Right lobe of liver (tissue), 6 donors: Measurements from ENCODE around the gene PCK2. TPM values are rescaled to one million over a fixed set of nuclear protein-coding genes. Genes with fewer than 3 reads are reported as not detected.
"Not testable (repeated sequence)": the region's sequence is repeated elsewhere in the genome, so short reads cannot be mapped to it uniquely, and the experiment has no call there.

Source experiments
- ATAC-seq, 4 donors: fragments of 200-7000 bp; cut with Tn5 transposase; one replicate each; pipeline ENCODE4 v1.9.1; 2020; ENCODE audit warnings: mild to moderate bottlenecking in 4 of 4, moderate library complexity in 4 of 4
- DNase-seq, 3 donors: peaks; one replicate each; pipeline ENCODE4 v3.0.0-alpha.2; 2020
- H3K27ac ChIP-seq, 3 donors: fragments of 200-600 bp; one replicate each; pipeline ENCODE4 v1.8.0; 2022
- H3K27me3 ChIP-seq, 2 donors: fragments of 200-600 bp; one replicate each; pipeline ENCODE4 v1.8.0; 2022
- H3K36me3 ChIP-seq, 4 donors: fragments of 200-600 bp; sonication (generic) in 1 of 4; one replicate each; pipeline versions ENCODE4 v1.5.1 to v1.8.0; 2017 to 2022; ENCODE audit warnings: control low read depth in 1 of 4
- H3K4me1 ChIP-seq, 4 donors: fragments of 200-600 bp; sonication (generic) in 1 of 4; one replicate each; pipeline versions ENCODE4 v1.5.1 to v1.8.0; 2017 to 2022; ENCODE audit warnings: control low read depth in 1 of 4
- H3K4me3 ChIP-seq, 3 donors: fragments of 200-600 bp; one replicate each; pipeline ENCODE4 v1.8.0; 2022
- H3K9me3 ChIP-seq, 4 donors: fragments of 200-600 bp; sonication (generic) in 1 of 4; one replicate each; pipeline versions ENCODE4 v1.5.1 to v1.8.0; 2017 to 2022; ENCODE audit warnings: control low read depth in 1 of 4
- CTCF ChIP-seq, 4 donors: fragments of 200-600 bp in 3 of 4; fragments of 450-650 bp in 1 of 4; IDR thresholded peaks; one replicate each; pipeline versions ENCODE4 v1.5.1 to v1.8.0; 2016 to 2022; ENCODE audit warnings: antibody characterized with exemption in 4 of 4, mild to moderate bottlenecking in 2 of 4
- POLR2A ChIP-seq: fragments of 450-650 bp; IDR thresholded peaks from one replicate; pipeline ENCODE4 v1.6.1; 2017; ENCODE audit warnings: antibody characterized with exemption, mild to moderate bottlenecking
- WGBS: methylation state at CpG from one replicate; pipeline ENCODE4 v1.1.6; 2018; ENCODE audit warnings: low coverage, low lambda C conversion rate; ENCODE audit not compliant: insufficient coverage; ENCODE audit errors: missing lambda C conversion rate; 5-methylcytosine and 5-hydroxymethylcytosine counted together
- intact Hi-C, 2 donors: fragments of 100-400 bp; cut with DNase I; formaldehyde crosslinking; loops; one replicate each; pipeline versions ENCODE4 v1.11.2 to v1.14.1; 2022
- total RNA-seq, 6 experiments: library from RNA; depleted of rRNA in 2 of 6; stranded (reverse); fragments of >200 nt in 2 of 6; fragmentation: NEBNext Ultra II Directional in 3 of 6; extraction: Animal tissue kit (Norgen Biotek cat#: 25700) in 3 of 6; gene quantifications; one replicate each; pipeline versions ENCODE4 v1.1.0 to v1.2.4, GENCODE V29; 2016 to 2023
- donor health status: DM: no; HTN: yes; CAD: no.
- donor health status: DM: no; HTN: no; CAD: no.
- donor health status: DM: no; HTN: no; CAD: no.
- donor health status: DM: no; HTN: yes; CAD: no.
- donor health status: DM: no; HTN: yes; CAD: no.

PCK2 gene
- total RNA-seq, 6 experiments from 2014 or later, result 124 to 615 (median 240) TPM

DNA sequence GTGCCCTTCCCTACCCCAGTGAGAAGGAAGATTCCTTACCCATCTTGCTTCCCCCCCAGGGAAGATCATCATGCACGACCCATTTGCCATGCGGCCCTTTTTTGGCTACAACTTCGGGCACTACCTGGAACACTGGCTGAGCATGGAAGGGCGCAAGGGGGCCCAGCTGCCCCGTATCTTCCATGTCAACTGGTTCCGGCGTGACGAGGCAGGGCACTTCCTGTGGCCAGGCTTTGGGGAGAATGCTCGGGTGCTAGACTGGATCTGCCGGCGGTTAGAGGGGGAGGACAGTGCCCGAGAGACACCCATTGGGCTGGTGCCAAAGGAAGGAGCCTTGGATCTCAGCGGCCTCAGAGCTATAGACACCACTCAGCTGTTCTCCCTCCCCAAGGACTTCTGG, 9.3 kb downstream of the PCK2 start:
- no peak for TF ChIP-seq POLR2A
- no peak for TF ChIP-seq CTCF (IDR thresholded peaks at IDR 0.05)
- ATAC-seq (peak in 1 of 4 donors; percentile 4), DNase-seq (no peak)
- H3K27me3 ChIP-seq, result no peaks in the 10 kb centered on the region
- H3K27ac ChIP-seq, result peak overlapping the region in 1 of 3 donors; percentile 39
- H3K4me1 ChIP-seq, result peaks cover 0 to 94% (median 21%) of the 10 kb centered on the region in 4 donors
- H3K9me3 ChIP-seq, result no peaks in the 10 kb centered on the region
- H3K36me3 ChIP-seq, result peaks cover 0 to 48% (median 10%) of the 10 kb centered on the region in 4 donors
- intact Hi-C loops, result no loop called here
- WGBS, result 74% methylated on average over 6 of the region's 13 CpGs
- no peak overlapping the region for H3K4me3 ChIP-seq

- intact Hi-C loops, result not testable (repeated sequence)
- peak overlapping the region in 2 of 3 donors; percentile 19 to 73 for H3K27ac ChIP-seq
Observed at GRCh38 chr14:24105609-24106239, 11.6 kb downstream of the PCK2 start.

DNA sequence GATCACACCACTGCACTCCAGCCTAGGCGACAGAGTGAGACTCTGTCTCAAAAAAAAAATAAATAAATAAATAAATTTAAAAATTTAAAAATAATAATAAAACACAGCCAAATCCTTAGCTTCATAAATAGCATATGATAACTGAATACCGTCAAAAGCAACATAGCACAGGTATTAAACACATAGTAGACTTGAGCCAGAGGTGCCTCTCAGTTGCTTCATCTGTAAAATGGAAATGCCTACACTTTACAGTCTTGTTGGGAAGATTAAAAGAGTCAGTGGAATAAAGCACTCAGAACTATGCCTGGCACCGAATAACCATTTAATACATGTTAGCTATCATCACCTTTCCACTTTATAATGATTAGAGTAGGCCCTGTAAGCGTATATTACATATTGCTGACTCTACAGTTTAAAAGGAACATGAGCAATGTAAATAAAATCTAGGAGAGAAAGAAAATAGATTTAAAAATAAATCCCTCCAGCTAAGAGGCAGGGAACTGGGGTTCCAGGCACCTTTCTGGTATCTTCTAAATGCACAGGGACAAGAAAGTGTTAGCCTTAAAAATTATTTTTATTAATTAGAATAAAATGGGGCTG, 12.7 kb downstream of the PCK2 start:
- ATAC-seq (no peak), DNase-seq (no peak)
- TF ChIP-seq POLR2A, result no peak
- no peak for TF ChIP-seq CTCF (IDR thresholded peaks at IDR 0.05)
- Histone ChIP-seq H3K9me3 (no peaks in the 10 kb centered on the region), H3K4me3 (no peak overlapping the region), H3K4me1 (peaks cover 0 to 84% (median 23%) of the 10 kb centered on the region in 4 donors), H3K27ac (peak overlapping the region in 1 of 3 donors; percentile 73), H3K27me3 (no peaks in the 10 kb centered on the region), H3K36me3 (peaks cover 0 to 21% (median 4%) of the 10 kb centered on the region in 4 donors)
- intact Hi-C loops, result no loop called here
- 48% methylated on average over 4 of the region's 4 CpGs for WGBS

More at GRCh38 chr14:24105609-24106239, 11.6 kb downstream of the PCK2 start:
- DNase-seq, H3K27me3 ChIP-seq, H3K4me3 ChIP-seq, H3K9me3 ChIP-seq: not testable (repeated sequence)
- peak in 2 of 4 donors; percentile 4 to 19 for ATAC-seq
- H3K36me3 ChIP-seq, result peaks cover 0 to 25% (median 4%) of the 10 kb centered on the region in 4 donors
- WGBS, result 39% methylated on average over 6 of the region's 8 CpGs
- peaks cover 0 to 91% (median 20%) of the 10 kb centered on the region in 4 donors for H3K4me1 ChIP-seq

DNA sequence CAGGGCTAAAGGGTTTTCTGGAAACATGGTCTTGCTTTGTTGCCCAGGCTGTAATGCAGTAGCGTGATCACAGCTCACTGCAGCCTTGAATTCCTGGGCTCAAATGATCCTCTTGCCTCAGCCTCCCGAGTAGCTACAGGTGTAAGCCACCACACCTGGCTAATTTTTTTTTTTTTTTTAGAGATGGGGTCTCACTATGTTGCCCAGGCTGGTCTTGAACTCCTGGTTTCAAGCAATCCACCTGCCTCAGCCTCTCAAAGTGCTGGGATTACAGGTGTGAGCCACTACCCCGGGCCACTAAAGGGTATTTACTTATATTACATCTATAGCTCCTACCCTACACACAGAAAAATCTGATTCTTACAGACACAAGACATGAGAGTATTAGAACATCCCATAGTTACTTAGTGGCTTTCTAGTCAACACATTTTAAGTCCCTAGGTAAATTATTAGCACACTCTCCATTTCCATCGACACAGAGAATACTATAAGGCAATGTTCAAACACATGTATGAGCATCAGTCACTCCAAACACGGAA, 14.3 kb downstream of the PCK2 start:
- intact Hi-C loops, result no loop called here
- no peak overlapping the region for H3K4me3 ChIP-seq
- DNase-seq (no peak), ATAC-seq (no peak)
- no peak for TF ChIP-seq CTCF (IDR thresholded peaks at IDR 0.05)
- TF ChIP-seq POLR2A, result no peak
- H3K4me1 ChIP-seq, result peaks cover 0 to 71% (median 22%) of the 10 kb centered on the region in 4 donors
- WGBS, result 39% methylated on average over 5 of the region's 5 CpGs
- H3K36me3 ChIP-seq, result peaks cover 0 to 8% (median 1%) of the 10 kb centered on the region in 4 donors
- H3K27ac ChIP-seq, result peak overlapping the region in 1 of 3 donors; percentile 61
- no peaks in the 10 kb centered on the region for H3K9me3 ChIP-seq
- H3K27me3 ChIP-seq, result no peaks in the 10 kb centered on the region

DNA sequence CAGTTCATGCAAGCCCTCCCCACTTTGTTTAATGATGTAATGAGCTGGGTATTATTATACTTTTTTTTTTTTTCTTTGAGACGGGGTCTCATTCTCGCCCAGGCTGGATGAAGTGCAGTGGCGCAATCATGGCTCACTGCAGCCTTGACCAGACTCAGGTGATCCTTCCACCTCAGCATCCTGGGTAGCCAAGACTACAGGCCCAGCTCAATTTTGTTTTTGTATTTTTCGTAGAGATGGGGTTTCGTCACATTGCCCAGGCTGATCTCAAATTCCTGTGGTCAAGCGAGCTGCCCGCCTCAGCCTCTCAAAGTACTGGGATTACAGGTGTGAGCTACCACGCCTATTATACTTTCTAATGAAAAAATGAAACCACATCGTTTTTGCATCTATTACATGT, 15.9 kb downstream of the PCK2 start:
- no peak overlapping the region for H3K4me3 ChIP-seq
- WGBS, result 76% methylated on average over 9 of the region's 9 CpGs
- H3K36me3 ChIP-seq, result no peaks in the 10 kb centered on the region
- no peaks in the 10 kb centered on the region for H3K27me3 ChIP-seq
- intact Hi-C loops, result no loop called here
- H3K4me1 ChIP-seq, result peaks cover 0 to 61% (median 18%) of the 10 kb centered on the region in 4 donors
- TF ChIP-seq POLR2A (no peak), CTCF (IDR thresholded peaks at IDR 0.05) (no peak)
- ATAC-seq, result no peak
- H3K27ac ChIP-seq, result no peak overlapping the region
- no peak for DNase-seq
- no peaks in the 10 kb centered on the region for H3K9me3 ChIP-seq
